SK-N-DZ (cell line): ENCODE results near the gene AIF1.

Source experiments
- DNase-seq: peaks from one replicate; pipeline ENCODE4 v3.0.0-alpha.2; 2015; ENCODE audit warnings: low spot score
- small RNA-seq, 2 experiments: library from RNA; depleted of rRNA; stranded (forward); fragments of <200 nt; gene quantifications; one replicate each; pipeline ENCODE3, GENCODE V24; 2014

Gene AIF1

DNA sequence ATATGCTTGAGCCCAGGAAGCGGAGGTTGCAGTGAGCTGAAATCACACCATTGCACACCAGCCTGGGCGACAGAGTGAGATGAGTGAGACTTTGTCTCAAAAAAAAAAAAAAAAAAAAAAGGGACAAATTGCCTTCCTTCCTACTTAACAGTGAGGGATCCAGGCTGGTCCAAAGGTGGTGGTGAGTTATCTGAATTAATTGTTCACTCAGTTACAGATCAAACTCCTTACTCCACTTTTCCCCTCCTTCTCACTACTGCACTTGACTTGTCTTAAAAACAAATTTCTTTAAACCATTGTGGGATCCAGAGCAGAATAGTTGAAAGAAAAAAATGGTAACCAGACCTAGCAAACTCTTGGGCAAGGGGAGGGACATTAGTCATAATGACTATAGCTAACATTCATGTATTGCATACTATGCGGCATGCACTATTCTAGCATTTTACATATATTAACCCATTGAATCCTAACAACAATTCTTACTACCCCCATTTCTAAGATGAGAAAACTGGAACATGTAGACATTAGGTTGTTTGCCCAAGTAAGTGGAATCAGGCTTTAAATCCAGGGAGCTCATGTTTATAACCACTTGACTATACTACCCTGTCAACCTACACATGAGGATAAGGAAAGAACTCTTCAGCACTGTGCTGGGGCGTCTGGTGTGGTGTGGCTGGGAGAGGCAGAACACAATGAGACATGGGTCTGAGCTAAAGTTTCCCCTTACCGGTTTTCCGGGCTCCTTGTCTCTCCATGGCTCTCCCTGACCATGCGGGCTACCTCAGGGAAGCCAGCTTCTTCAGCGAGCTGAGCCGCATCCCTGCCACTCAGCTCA, 48.3 kb downstream of the AIF1 start:
- DNase-seq: no peak

DNA sequence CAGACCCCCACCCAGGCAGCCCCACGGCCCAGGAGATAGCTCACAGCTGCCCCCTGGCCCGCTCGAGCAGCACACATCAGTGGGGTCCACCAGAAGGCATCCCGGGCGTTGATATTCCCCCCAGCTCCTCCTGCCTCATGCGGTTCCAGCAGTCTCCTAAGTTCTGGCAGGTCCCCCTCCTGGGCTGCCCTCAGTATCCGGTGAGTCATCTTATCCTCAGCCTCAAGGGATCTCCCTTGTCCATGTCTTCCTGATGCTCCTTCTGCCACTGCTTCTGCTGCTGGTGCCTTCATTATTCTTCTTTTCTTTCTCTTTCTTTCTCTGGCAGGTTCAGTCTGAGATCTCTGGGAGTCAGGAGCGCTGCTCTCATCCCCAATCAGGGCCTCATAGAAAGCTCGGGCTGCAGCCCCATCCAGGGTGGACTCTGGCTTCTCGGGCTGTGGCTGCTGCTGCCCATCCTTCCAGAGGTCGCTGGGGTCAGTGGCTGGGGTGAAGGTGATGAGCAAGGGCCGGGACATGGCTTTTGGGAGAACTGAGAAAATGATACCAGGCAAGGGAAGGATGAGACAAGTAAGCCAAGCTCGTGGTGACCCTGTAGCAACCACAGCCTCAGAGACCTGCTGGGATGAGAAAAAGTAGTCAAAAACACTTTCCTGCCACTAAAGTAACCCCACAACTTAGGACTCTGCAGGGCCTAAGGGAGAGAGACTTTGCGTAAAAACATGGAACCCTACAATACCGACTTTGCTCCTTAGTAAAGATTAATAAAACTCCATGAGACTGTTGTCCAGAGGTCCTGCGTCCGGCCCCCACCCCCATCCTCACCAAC, 49.1 kb downstream of the AIF1 start:
- no peak for DNase-seq

DNA sequence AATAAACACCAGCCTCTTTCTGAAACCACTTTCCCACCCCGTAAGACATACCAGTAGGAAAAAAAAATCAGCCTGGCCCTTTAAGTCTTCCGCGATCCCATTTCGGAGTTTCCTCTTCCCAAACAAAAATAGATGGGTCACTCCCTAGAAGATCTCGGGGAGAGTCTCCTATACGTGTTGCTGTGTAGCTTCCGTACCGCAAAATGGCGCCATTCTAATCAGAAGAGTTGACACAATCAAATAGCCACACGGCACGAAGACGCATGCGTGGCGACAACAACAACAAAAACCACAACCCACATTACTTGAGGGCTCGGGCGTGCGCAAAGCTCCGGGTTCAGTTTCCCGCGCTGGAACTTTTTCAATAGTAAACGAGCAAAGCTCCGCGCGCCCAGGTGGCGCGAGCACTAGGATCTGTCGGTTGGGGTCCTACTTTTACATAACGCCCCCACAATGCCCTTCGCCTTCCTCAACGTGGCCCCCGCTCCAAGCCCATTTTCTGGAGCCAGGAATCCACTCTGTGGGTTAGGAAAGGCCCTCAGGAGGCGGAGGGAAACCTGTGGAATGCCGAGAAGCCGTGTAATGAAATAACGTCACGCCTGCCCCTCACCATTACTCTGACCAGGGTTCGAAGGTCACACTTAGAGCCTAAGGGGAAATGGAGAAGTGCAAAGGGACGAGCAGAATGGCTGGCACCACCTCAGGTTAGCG, 49.9 kb downstream of the AIF1 start, which contains the start of gene GPANK1:
Gene GPANK1 (minus strand): TSS at position 208 of the 711 bp plus-strand sequence. CDS start 519 bp downstream, outside the sequence.
- peak; percentile 93 for DNase-seq

DNA sequence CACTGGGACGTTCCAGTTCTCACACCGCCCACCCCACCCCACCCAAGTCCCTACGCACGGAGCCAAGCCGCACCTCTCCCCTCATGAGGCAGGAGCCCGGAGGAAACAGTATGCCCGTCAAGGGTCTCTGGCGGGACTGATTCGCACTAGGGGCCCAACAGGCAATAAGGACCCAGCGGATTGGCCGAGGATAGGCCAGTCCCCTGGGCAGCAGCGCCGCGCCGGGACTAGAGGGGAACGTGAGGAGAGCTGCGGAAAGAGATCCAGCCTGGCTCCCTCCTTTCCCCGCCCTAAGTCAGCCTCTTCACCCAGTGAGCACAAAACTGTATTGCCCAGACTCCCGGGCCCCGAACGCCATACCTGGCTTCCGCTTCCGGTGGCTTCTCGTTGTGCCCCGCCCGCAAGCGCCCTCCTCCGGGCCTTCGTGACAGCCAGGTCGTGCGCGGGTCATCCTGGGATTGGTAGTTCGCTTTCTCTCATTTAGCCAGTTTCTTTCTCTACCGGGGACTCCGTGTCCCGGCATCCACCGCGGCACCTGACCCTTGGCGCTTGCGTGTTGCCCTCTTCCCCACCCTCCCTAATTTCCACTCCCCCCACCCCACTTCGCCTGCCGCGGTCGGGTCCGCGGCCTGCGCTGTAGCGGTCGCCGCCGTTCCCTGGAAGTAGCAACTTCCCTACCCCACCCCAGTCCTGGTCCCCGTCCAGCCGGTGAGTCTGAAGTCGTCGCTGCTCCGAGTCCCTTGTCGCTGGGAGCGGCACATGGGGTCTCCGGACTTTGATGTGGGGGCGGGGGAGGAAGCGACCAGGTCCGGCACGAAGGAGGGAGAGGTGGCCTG, 50.7 kb downstream of the AIF1 start, which contains the start of gene CSNK2B:
Gene CSNK2B (plus strand): TSS at position 580 of the 836 bp plus-strand sequence. CDS start 752 bp downstream, outside the sequence.
- DNase-seq: peak; percentile 98

DNA sequence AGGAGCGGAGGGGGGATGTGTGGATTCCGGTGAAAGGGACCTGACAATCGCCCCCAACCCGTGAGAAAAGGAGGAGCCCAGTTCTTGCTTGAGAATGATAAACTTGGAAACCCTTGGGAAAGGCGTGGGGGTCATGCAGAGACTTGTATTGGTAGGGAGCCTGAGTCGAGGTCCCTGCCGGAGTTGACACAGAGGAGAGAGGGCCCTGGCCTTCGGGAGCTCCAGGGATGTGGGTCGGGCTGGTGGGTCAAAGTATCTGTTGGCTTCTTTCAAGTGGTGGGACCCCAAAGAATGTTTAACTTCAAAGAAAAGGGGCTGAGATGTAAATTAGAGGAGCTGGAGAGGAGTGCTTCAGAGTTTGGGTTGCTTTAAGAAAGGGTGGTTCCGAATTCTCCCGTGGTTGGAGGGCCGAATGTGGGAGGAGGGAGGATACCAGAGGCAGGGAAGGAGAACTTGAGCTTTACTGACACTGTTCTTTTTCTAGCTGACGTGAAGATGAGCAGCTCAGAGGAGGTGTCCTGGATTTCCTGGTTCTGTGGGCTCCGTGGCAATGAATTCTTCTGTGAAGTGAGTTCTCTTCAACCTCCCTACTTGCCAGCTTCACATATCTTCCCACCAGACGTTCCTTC, 51.4 kb downstream of the AIF1 start:
- DNase-seq: no peak

Small RNA genes within 50 kb of the gene (small RNA-seq; reads per million reads assigned to genes)
- gene MIR6832 (0 to 0.04 reads per million in 2 experiments), gene RF00019 (0 reads per million in 2 experiments), gene SNORA38 (26.9 to 38.1 reads per million in 2 experiments), gene UQCRHP1 (0 reads per million in 2 experiments)
